H1 (cell line): ENCODE results near the gene DCAF4. TPM values are rescaled to one million over a fixed set of nuclear protein-coding genes. Genes with fewer than 3 reads are reported as not detected.

Experiments
- CBX5 ChIP-seq: fragments of 300-800, 300-1000 bp; sonication (generic); IDR thresholded peaks from 2 replicates; pipeline ENCODE4 v1.7.1; 2016; ENCODE audit warnings: antibody characterized with exemption, low read length, low read depth
- RFX5 ChIP-seq: IDR thresholded peaks from 2 replicates; pipeline ENCODE4 v1.6.1; 2011; ENCODE audit warnings: low read depth, low read length, improper control_type of control experiment, borderline replicate concordance
- USF2 ChIP-seq: IDR thresholded peaks from 2 replicates; pipeline ENCODE4 v1.6.1; 2011; ENCODE audit warnings: low read length, improper control_type of control experiment
- polyA plus RNA-seq, 7 experiments: library from polyadenylated mRNA; depleted of rRNA in 3 of 7; stranded (reverse) in 5 of 7; unstranded in 2 of 7; fragments of >200 nt in 5 of 7; fragments of 200-250 nt in 2 of 7; gene quantifications; 1 replicate in 5 of 7; 2 replicates in 1 of 7; 4 replicates in 1 of 7; pipeline versions ENCODE4 v1.2.1 to v1.2.3, GENCODE V29; 2011 to 2013; ENCODE audit warnings: missing spikeins in 2 of 7, mixed read lengths in 2 of 7
- total RNA-seq: library from RNA; stranded (reverse); fragmentation: NEBNext Ultra II Directional; extraction: Animal tissue kit (Norgen Biotek cat#: 25700); gene quantifications from 2 replicates; pipeline ENCODE4 v1.2.1, GENCODE V29; 2021

The DCAF4 gene
- total and polyA plus RNA-seq, 2 of the 8 experiments (the other 6 are each of a cell fraction or from before 2014, with no cell fraction given): 17.0 to 21.1 TPM

DNA sequence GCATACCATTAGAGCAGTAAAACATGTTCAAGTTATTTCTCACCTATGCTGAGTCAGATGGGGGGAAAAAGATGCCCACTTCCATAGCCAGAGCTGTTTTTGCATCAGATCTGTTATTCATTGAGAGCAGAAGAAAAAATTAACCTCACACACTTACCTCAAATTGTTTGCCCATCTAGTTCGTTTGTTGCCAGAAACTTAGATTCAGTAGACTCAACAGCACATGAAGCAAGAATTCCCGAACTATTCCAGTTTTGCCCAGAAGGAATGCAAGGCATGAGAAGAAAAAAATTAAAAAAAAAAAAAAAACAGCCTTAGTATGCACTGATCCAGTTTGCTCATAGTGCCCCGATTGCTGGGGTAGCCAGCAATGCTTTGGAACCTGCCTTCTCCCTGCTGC is 19.9 kb upstream of the DCAF4 start (continued):
- no peak for TF ChIP-seq USF2
- no peak for TF ChIP-seq CBX5
- TF ChIP-seq RFX5: no peak
